ENCODE results near the gene ARHGAP32.
"Not testable (repeated sequence)": the region's sequence is repeated elsewhere in the genome, so short reads cannot be mapped to it uniquely, and the experiment has no call there.

ARHGAP32 gene

DNA sequence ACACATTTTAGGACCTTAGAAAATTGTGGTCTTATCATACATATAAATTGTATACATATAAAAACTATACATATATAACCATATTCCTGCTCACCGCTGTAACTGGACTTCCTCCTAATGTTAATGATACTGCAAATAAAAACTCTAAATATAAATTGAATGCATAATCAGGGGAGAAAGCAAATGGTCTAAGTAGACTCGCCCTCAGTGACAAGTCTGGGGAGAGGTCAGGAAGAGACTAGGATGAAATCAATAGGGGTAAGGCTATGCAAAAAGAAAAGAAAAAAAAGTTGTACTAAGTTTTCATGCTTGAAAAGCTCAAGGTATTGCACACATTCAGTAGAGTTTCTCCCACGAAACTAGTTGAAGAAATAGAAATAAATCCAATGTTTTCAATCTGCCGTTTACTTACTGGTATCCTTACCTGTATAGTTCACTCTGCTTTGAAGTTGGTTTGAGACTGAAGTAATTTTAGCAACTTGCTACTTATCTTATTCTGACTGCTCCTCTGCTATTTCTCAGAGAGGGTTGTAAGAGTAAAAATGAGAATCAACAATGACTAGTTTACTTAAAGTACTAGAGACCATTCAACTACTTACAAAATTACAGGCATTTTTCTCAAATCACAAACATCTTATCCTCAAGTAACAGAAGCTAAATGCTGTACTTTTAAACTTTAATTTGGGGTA lies 12.2 kb upstream of the ARHGAP32 start:
- no peak for DNase-seq (ENCODE audit: low read depth in 2 of 3, low spot score in 2 of 3)

- no peak for DNase-seq (ENCODE audit: low read depth in 2 of 3, low spot score in 2 of 3)
These were observed 10.5 kb upstream of the ARHGAP32 start for GRCh38 chr11:129202646-129203045.

DNA sequence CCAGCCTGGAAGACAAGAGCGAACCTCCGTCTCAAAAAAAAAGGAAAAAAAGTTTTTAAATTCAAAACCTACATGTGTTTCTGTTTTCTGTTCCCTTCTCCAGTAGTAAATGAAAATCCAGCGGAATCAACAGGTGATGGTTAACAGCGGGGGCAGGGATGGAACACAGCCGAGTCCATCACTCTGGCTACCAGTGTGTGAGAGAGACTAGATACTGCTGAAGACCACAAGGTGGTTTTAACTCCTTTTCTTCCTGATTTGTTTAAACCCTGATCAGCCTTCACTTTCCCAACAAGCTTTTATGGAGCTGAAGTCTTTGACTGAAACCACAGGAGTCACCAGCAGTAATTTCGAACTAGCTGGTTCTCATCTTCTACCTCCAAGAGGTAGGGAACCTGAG lies 3.6 kb upstream of the ARHGAP32 start:
- no peak for DNase-seq (ENCODE audit: low read depth in 2 of 3, low spot score in 2 of 3)

GRCh38 chr11:129191649-129192048 lies 476 bp downstream of the ARHGAP32 start:
- DNase-seq (ENCODE audit: low read depth in 2 of 3, low spot score in 2 of 3), result no peak

DNA sequence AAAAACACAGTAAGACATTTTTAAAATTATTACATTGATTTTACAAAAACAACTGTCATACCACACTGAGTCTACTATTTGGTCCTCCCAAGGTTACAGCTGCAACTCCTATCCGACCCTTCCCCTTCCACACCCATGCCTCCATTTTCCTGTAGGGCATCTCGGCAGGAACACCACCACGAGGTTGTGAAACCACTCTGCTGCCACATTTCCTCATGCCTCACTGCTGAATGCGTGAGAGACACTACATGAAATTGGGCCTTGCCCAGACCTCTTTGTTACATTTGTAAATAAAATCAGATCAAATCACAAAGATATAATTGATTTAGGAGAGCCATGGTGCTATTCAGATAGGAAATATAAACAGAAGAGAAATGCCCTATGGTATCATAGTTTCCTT lies 2.0 kb downstream of the ARHGAP32 start:
- no peak for DNase-seq (ENCODE audit: low read depth in 2 of 3, low spot score in 2 of 3)

DNA sequence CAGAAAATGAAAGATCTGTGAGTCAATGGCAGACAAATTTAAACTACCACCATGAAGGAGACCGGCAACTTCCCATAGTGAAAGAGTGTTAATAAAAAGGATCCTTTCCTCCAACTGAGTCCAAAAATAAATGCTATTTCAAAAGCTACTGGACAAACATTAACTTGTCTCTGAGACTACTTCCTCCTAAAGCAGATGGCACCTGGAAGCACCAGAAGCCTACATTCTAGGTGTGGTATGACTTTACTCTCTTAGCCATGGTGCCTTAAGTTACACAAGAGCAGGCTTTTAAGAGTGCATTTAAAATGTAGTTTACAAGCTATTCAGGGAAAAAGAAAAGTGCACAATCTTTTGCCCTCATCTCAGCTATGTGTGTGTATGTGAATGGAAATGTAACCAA lies 2.5 kb downstream of the ARHGAP32 start:
- no peak for DNase-seq (ENCODE audit: low read depth in 2 of 3, low spot score in 2 of 3)

DNA sequence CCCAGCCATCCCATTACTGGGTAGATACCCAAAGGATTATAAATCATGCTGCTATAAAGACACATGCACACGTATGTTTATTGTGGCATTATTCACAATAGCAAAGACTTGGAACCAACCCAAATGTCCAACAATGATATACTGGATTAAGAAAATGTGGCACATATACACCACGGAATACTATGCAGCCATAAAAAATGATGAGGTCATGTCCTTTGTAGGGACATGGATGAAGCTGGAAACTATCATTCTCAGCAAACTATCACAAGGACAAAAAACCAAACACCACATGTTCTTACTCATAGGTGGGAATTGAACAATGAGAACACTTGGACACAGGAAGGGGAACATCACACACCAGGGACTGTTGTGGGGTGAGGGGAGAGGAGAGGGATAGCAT lies 7.0 kb downstream of the ARHGAP32 start:
- not testable (repeated sequence) for DNase-seq (ENCODE audit: low read depth in 2 of 3, low spot score in 2 of 3)

DNA sequence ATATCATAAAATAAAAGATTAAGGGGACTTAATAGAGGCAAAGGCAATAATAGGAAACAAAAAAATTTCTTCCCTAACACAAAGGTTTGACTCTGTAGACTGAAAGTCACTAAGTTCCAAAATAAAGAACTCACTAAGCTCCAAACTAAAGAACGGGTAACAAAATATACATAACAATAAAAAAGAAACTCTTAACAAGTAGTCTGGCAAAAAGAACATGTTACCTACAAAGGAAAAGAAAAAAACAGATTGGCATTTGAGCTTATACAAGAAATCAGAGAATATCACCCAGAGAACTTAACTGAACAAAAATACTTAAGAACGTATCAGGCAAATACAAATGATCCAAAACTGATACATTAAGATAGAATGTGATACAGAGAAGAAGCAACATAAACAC lies 7.5 kb downstream of the ARHGAP32 start:
- no peak for DNase-seq (ENCODE audit: low read depth in 2 of 3, low spot score in 2 of 3)

- no peak for DNase-seq (ENCODE audit: low read depth in 2 of 3, low spot score in 2 of 3)
These were observed 24.8 kb downstream of the ARHGAP32 start for GRCh38 chr11:129167315-129167714.

- no peak for DNase-seq (ENCODE audit: low read depth in 2 of 3, low spot score in 2 of 3)
These were observed 28.4 kb downstream of the ARHGAP32 start for GRCh38 chr11:129163714-129164164.

DNA sequence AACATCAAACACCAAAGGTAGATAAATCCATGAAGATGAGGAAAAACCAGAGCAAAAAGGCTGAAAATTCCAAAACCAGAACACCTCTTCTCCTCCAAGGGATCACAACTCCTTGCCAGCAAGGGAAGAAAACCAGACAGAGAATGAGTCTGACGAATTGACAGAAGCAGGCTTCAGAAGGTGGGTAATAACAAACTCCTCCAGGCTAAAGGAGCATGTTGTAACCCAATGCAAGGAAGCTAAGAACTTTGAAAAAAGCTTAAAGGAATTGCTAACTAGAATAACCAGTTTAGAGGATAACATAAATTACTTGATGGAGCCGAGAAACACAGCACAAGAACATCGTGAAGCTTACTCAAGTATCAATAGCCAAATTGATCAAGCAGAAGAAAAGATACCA lies 35.0 kb downstream of the ARHGAP32 start:
- DNase-seq (ENCODE audit: low read depth in 2 of 3, low spot score in 2 of 3), result not testable (repeated sequence)

DNA sequence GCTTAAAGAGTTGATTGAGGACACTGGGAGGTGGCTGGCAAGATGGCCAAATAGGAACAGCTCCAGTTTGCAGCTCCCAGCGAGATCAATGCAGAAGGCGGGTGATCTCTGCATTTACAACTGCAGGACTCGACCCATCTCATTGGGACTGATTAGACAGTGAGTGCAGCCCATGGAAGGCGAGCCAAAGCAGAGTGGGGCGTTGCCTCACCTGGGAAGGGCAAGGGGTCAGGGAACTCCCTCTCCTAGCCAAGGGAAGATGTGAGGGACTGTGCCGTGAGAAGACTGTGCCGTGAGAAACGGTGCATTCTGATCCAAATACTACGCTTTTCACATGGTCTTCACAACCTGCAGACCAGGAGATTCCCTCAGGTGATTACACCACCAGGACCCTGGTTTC lies 36.4 kb downstream of the ARHGAP32 start:
- no peak for DNase-seq (ENCODE audit: low read depth in 2 of 3, low spot score in 2 of 3)

DNA sequence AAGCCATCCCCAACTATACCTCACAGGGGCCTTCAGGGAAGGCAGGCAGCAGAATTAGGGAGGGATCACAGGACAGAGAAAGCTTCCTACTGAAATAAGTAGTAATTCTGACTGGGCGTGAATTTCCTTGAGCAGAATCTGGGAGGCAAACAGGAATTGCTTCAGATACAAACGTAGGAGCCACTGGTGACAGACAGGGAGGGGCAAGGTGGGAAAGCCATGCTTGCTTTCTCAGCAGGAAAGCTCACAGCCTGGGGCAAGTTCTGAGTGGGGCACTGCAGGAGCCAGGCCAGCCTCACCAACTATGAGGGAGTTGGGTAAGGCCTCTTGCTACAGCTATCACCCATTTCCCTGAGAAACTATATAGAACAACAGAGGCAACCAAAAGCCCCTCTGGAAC lies 43.6 kb downstream of the ARHGAP32 start:
- no peak for DNase-seq (ENCODE audit: low read depth in 2 of 3, low spot score in 2 of 3)

DNA sequence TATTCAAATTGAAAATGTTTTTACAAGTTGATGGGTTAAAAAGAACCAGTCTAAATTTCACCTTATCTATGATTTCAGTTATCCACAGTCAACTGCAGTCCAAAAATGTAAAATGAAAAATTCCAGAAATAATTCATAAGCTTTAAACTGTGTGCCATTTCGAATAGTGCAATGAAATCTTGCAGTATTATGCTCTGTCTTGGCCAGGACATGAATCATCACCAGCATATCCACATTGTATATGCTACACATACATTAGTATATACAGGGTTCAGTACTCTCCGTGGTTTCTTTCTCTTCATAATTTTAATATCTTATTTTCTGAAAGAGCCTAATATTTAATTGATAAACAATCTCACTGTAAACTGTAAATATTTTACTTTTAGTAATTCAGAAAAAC lies 45.9 kb downstream of the ARHGAP32 start:
- no peak for DNase-seq (ENCODE audit: low read depth in 2 of 3, low spot score in 2 of 3)

DNA sequence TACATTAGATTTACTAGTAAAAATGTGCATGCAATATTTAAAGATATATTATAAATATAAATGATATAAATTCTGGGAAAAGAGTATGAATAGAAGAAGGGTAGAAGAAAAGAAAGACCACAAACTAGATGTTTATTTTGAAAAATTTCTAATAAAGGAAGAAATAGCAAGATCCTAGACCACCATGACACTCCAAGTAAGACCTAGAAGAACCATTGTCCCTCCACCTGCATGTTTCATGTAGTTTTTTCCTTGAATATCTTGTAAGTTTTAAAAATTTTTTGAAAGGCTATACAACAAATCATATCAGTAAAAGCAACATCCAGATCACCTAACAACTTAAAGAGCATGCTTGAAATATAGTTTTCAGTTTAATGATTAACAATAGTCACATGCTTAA lies 46.8 kb downstream of the ARHGAP32 start:
- no peak for DNase-seq (ENCODE audit: low read depth in 2 of 3, low spot score in 2 of 3)

GRCh38 chr11:129144256-129144655 lies 47.9 kb downstream of the ARHGAP32 start:
- DNase-seq (ENCODE audit: low read depth in 2 of 3, low spot score in 2 of 3), result no peak

DNA sequence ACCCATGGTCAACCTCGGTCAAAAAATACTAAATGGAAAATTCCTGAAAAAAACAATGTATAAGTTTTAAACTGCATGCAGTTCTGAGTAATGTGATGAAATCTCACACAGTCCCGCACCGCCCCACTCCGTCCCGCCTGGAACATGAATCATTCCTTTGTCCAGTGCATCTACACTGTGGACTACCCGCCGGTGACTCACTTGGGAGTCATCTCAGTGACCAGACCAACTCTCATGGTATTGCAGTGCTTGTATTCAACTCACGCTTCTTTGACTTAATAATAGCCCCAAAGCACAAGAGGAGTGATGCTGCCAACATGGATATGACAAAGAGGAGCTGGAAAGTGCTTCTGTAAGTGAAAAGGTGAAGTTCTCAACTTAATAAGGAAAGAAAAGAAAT lies 48.8 kb downstream of the ARHGAP32 start:
- no peak for DNase-seq (ENCODE audit: low read depth in 2 of 3, low spot score in 2 of 3)

DNA sequence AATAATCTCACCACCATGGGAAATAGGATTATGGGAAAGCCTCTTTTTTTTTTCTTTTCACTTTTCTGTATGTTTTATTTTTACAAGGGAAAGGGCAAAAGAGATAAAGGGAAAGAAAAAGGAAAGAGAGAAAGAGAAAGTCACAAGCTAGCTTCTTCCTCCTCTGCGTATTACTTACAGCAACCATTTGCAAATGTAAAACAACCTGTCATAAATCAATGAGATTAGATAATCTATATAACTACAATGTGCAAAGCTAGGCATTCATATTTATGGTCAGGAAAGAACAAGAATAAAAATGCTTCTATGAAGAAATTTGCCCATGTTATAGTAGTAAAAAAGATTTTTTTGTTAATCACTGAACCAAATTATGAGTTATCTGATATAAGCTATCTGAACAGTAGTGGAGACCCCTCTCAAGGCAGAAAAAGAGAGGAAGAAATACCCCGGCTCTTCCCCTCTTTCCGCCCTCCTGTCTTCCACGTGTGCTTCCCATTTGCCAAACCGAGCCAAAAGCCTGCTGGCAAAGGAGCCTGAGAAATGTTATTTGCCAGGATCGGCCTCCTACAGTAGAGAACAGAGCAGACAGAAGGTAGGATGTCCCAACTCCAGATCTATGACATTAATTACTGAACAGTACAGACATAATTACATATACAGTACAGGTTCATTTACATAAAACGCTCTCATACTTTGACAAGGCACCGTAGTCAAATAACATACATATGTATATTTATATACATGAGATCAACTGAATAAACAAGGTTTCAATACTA lies 50.2 kb downstream of the ARHGAP32 start:
- no peak for DNase-seq (ENCODE audit: low read depth in 2 of 3, low spot score in 2 of 3)

DNA sequence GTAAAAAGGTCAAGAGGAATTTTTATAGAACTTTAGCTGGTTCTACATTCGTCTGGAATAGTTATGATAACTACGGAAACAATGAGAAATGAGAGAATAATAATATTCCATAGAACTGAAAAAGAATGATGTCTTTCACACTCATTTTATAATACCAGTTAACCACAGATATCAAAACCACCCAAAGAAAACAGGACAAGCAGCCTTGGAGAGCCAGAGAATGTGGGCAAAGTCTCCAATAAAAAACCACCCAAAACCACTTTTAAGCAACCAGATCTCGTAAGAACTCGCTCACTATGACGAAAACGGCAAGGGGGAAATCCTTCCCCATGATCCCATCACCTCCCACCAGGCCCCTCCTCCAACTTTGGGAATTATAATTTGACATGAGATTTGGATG lies 60.8 kb downstream of the ARHGAP32 start:
- DNase-seq (ENCODE audit: low read depth in 2 of 3, low spot score in 2 of 3), result no peak

DNA sequence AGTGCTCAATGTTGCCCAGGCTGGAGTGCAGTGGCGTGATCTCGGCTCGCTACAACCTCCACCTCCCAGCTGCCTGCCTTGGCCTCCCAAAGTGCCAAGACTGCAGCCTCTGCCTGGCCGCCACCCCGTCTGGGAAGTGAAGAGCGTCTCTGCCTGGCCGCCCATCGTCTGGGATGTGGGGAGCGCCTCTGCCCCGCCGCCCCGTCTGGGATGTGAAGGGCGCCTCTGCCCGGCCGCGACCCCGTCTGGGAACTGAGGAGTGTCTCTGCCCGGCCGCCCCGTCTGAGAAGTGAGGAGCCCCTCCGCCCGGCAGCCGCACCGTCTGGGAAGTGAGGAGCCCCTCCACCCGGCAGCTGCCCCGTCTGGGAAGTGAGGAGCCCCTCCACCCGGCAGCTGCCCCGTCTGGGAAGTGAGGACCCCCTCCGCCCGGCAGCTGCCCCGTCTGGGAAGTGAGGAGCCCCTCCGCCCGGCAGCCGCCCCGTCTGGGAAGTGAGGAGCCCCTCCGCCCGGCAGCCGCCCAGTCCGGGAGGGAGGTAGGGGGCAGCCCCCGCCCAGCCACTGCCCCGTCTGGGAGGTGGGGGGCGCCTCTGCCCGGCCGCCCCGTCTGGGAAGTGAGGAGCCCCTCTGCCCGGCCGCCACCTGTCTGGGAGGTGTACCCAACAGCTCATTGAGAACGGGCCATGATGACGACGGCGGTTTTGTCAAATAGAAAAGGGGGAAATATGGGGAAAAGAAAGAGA lies 63.1 kb downstream of the ARHGAP32 start:
- not testable (repeated sequence) for DNase-seq (ENCODE audit: low read depth in 2 of 3, low spot score in 2 of 3)

DNA sequence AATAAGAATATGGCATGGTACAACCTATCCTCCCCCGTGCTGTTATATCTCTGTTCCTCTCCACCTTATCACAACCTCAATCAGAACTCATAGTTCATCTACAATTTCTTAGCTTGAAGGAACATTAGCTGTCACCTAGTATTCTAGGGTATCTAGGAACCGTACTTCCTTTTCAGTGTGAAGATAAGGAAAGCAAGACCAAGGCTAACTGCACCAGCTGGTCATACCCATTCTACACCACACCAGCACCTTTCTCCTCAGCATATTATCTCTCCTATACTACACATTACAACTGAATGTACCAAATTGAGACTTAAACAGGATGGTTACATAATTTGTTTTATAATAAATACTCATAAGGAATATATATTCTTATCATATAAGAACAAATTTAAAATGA lies 73.1 kb downstream of the ARHGAP32 start:
- DNase-seq (ENCODE audit: low read depth in 2 of 3, low spot score in 2 of 3), result no peak
